ENCODE results near the gene PTGES2. TPM values are rescaled to one million over a fixed set of nuclear protein-coding genes. Genes with fewer than 3 reads are reported as not detected.

The PTGES2 gene
- total RNA-seq, 3 donors from 2014 or later (not counting 1 experiment from before 2014, with no cell fraction given) = 43.4 to 57.0 (median 53.3) TPM

DNA sequence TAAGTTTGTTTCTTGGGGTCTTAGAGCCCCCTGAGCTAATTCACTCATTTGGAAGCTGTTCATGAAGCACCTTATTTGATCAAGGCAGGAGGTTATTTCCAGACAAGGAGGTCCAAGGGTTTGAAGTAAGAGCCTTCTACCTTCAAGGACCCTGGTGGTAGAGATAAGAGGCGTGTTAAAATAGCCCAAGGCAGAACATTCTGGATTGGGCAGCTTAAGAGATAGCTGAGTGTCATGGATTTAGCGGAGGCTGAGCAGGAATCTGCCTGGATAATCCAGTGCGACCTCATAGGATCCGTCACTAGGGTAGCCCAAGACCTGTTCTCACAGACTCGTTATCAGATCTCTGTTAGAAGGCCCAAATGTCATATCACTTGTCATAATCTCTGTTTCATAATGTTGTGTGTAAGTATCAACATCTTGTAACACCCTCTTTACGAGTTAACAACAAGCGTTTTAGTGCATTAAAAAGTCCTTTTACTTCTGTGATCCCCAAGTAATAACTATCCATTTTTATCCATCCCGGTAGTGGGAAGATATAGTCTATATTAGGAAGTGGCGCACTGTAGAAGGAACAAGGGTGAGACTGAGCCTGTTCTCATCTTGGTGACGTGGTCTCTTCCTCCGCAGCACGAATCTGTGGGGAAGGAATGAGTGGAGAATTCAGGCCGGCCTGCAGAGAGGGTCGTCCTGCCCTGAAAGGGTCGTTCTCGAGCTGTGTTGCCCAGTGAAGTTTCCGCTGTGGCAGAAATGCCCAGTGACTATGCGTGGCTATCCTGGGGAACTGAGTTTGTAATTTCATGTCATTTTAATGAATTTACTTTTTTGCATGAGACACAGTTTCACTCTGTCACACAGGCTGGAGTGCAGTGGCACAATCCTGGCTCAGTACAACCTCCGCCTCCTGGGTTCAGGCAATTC, 30.7 kb downstream of the PTGES2 start:
- ATAC-seq (no peak), DNase-seq (no peak)
- peaks cover 21% of the 10 kb centered on the region for H3K36me3 ChIP-seq (ENCODE audit: control insufficient read depth, insufficient read depth, low read length)
- intact Hi-C loops (cut with micrococcal nuclease) = no loop called here
- H3K9me3 Mint-ChIP-seq = no peaks in the 10 kb centered on the region
- H3K36me3 Mint-ChIP-seq = no peaks in the 10 kb centered on the region
- H3K4me1 Mint-ChIP-seq = peaks cover 46 to 60% of the 10 kb centered on the region in 2 donors
- no peaks in the 10 kb centered on the region for H3K9me3 ChIP-seq (ENCODE audit: control insufficient read depth, insufficient read depth, low read length)
- TF ChIP-seq, protein P1, sequence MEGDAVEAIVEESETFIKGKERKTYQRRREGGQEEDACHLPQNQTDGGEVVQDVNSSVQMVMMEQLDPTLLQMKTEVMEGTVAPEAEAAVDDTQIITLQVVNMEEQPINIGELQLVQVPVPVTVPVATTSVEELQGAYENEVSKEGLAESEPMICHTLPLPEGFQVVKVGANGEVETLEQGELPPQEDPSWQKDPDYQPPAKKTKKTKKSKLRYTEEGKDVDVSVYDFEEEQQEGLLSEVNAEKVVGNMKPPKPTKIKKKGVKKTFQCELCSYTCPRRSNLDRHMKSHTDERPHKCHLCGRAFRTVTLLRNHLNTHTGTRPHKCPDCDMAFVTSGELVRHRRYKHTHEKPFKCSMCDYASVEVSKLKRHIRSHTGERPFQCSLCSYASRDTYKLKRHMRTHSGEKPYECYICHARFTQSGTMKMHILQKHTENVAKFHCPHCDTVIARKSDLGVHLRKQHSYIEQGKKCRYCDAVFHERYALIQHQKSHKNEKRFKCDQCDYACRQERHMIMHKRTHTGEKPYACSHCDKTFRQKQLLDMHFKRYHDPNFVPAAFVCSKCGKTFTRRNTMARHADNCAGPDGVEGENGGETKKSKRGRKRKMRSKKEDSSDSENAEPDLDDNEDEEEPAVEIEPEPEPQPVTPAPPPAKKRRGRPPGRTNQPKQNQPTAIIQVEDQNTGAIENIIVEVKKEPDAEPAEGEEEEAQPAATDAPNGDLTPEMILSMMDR (IDR thresholded peaks at IDR 0.05) = no peak
- H3K27me3 ChIP-seq (ENCODE audit: control insufficient read depth, insufficient read depth, low read length) = no peaks in the 10 kb centered on the region
- no peaks in the 10 kb centered on the region for H3K27me3 Mint-ChIP-seq (ENCODE audit: low read depth in 2 of 2)
- peaks cover 50% of the 10 kb centered on the region for H3K4me1 ChIP-seq (ENCODE audit: control insufficient read depth, insufficient read depth, low read length)
- no peak overlapping the region for H3K27ac Mint-ChIP-seq
- no peak overlapping the region for H3K4me3 Mint-ChIP-seq
- no peak overlapping the region for H3K4me3 ChIP-seq (ENCODE audit: low read length)
- H3K27ac ChIP-seq (ENCODE audit: low read length) = no peak overlapping the region
- 93% methylated on average over 17 of the region's 19 CpGs for WGBS (ENCODE audit: insufficient coverage)

DNA sequence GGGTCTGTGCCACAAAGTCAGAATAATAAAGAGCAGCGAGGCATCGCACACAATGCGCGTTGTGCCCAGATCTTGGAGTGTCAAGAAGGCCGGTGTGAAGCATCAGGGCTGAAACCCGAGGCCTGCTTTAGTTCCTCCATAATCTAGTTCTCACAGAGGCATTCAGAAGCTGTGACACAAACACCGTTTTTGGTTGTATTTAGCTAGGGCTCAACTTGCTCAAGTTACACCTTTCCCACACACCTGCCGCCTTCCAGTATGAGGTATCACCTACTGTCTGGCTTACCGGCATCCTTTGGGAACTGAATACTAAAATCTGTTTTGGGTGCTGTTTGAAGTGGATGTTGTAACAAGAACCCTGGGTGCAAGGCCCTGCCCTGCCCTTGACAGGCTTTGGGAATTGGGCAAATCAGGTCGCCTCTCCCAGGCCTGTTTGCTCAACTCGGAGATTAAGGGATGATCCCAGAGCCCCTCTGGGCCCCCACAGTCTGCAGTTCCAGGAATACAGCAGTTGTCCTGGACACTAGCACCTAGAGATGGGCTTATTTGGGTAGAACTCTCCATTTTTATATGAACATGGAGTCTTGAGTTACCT, 32.5 kb downstream of the PTGES2 start:
- Histone ChIP-seq H3K4me1 (ENCODE audit: control insufficient read depth, insufficient read depth, low read length) (peaks cover 51% of the 10 kb centered on the region), H3K36me3 (ENCODE audit: control insufficient read depth, insufficient read depth, low read length) (peaks cover 5% of the 10 kb centered on the region), H3K27me3 (ENCODE audit: control insufficient read depth, insufficient read depth, low read length) (no peaks in the 10 kb centered on the region), H3K9me3 (ENCODE audit: control insufficient read depth, insufficient read depth, low read length) (no peaks in the 10 kb centered on the region), H3K27ac (ENCODE audit: low read length) (peak overlapping the region; percentile 43), H3K4me3 (ENCODE audit: low read length) (no peak overlapping the region)
- H3K9me3 Mint-ChIP-seq = no peaks in the 10 kb centered on the region
- TF ChIP-seq, protein P1 (IDR thresholded peaks at IDR 0.05) = no peak
- H3K36me3 Mint-ChIP-seq = no peaks in the 10 kb centered on the region
- DNase-seq (no peak), ATAC-seq (no peak)
- H3K27ac Mint-ChIP-seq = peak overlapping the region; percentile 80 to 84
- no peaks in the 10 kb centered on the region for H3K27me3 Mint-ChIP-seq (ENCODE audit: low read depth in 2 of 2)
- no peak overlapping the region for H3K4me3 Mint-ChIP-seq
- intact Hi-C loops (cut with micrococcal nuclease) = no loop called here
- 86% methylated on average over 11 of the region's 11 CpGs for WGBS (ENCODE audit: insufficient coverage)
- peaks cover 51 to 66% of the 10 kb centered on the region in 2 donors for H3K4me1 Mint-ChIP-seq

DNA sequence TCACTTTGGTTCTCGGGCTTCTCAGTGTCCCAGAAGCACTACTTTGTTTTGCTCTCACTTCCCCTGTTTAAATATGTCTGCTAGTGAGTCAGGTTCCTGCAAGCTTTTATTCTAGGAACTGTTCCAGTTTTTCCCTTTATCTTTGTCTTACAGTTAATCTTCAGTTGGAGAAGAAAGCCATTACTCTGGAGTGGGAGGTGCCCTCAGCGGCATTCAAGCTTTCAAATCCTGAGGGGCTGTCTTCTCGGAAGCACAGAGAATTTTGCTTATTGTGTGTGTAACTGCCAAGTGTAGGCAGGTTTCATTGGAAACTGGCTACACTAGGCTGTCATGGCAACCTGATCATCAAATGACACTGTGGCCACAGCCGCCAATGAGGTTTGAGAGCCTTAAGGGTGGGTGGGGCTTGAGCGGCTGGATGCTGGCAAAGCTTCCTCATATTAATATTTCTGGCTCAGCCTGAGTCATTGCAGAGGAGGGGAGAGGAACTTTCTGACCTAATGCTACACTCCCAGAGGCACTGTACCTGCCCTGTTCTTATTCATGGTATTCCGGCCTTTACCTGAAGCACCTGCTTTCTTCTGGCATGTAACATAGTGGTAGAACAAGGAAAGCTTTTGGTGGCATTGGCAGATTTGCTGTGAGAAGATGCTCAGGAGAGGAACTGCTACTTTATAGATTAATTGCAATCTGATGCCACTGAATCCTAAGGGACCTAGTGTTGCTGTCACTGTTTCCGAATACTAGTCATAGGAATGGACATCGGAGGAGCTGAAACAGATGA, 33.2 kb downstream of the PTGES2 start:
- Mint-ChIP-seq H3K4me3 (no peak overlapping the region), H3K36me3 (no peaks in the 10 kb centered on the region), H3K4me1 (peaks cover 51 to 72% of the 10 kb centered on the region in 2 donors), H3K27ac (peak overlapping the region; percentile 80 to 84), H3K27me3 (ENCODE audit: low read depth in 2 of 2) (no peaks in the 10 kb centered on the region), H3K9me3 (no peaks in the 10 kb centered on the region)
- ATAC-seq (peak; percentile 77 to 85 (median 83)), DNase-seq (peak in 1 of 2 donors; percentile 82)
- Histone ChIP-seq H3K4me3 (ENCODE audit: low read length) (no peak overlapping the region), H3K27ac (ENCODE audit: low read length) (peak overlapping the region; percentile 43), H3K27me3 (ENCODE audit: control insufficient read depth, insufficient read depth, low read length) (no peaks in the 10 kb centered on the region), H3K4me1 (ENCODE audit: control insufficient read depth, insufficient read depth, low read length) (peaks cover 47% of the 10 kb centered on the region), H3K9me3 (ENCODE audit: control insufficient read depth, insufficient read depth, low read length) (no peaks in the 10 kb centered on the region), H3K36me3 (ENCODE audit: control insufficient read depth, insufficient read depth, low read length) (peaks cover 5% of the 10 kb centered on the region)
- intact Hi-C loops (cut with micrococcal nuclease) = no loop called here
- 60% methylated on average over 8 of the region's 8 CpGs for WGBS (ENCODE audit: insufficient coverage)
- TF ChIP-seq, protein P1 (IDR thresholded peaks at IDR 0.05) = no peak
